Right lobe of liver (tissue), 6 donors: ENCODE results near the gene TBC1D2B. TPM values are rescaled to one million over a fixed set of nuclear protein-coding genes. Genes with fewer than 3 reads are reported as not detected.
A peak's percentile ranks its signal among the peaks of the same experiment; 100 is the strongest.

Experiments
- ATAC-seq, 4 donors: fragments of 200-7000 bp; cut with Tn5 transposase; one replicate each; pipeline ENCODE4 v1.9.1; 2020; ENCODE audit warnings: mild to moderate bottlenecking in 4 of 4, moderate library complexity in 4 of 4
- DNase-seq, 3 donors: peaks; one replicate each; pipeline ENCODE4 v3.0.0-alpha.2; 2020
- H3K27ac ChIP-seq, 3 donors: fragments of 200-600 bp; one replicate each; pipeline ENCODE4 v1.8.0; 2022
- H3K27me3 ChIP-seq, 2 donors: fragments of 200-600 bp; one replicate each; pipeline ENCODE4 v1.8.0; 2022
- H3K36me3 ChIP-seq, 4 donors: fragments of 200-600 bp; sonication (generic) in 1 of 4; one replicate each; pipeline versions ENCODE4 v1.5.1 to v1.8.0; 2017 to 2022; ENCODE audit warnings: control low read depth in 1 of 4
- H3K4me1 ChIP-seq, 4 donors: fragments of 200-600 bp; sonication (generic) in 1 of 4; one replicate each; pipeline versions ENCODE4 v1.5.1 to v1.8.0; 2017 to 2022; ENCODE audit warnings: control low read depth in 1 of 4
- H3K4me3 ChIP-seq, 3 donors: fragments of 200-600 bp; one replicate each; pipeline ENCODE4 v1.8.0; 2022
- H3K9me3 ChIP-seq, 4 donors: fragments of 200-600 bp; sonication (generic) in 1 of 4; one replicate each; pipeline versions ENCODE4 v1.5.1 to v1.8.0; 2017 to 2022; ENCODE audit warnings: control low read depth in 1 of 4
- CTCF ChIP-seq, 4 donors: fragments of 200-600 bp in 3 of 4; fragments of 450-650 bp in 1 of 4; IDR thresholded peaks; one replicate each; pipeline versions ENCODE4 v1.5.1 to v1.8.0; 2016 to 2022; ENCODE audit warnings: antibody characterized with exemption in 4 of 4, mild to moderate bottlenecking in 2 of 4
- POLR2A ChIP-seq: fragments of 450-650 bp; IDR thresholded peaks from one replicate; pipeline ENCODE4 v1.6.1; 2017; ENCODE audit warnings: antibody characterized with exemption, mild to moderate bottlenecking
- WGBS: methylation state at CpG from one replicate; pipeline ENCODE4 v1.1.6; 2018; ENCODE audit warnings: low coverage, low lambda C conversion rate; ENCODE audit not compliant: insufficient coverage; ENCODE audit errors: missing lambda C conversion rate; 5-methylcytosine and 5-hydroxymethylcytosine counted together
- intact Hi-C, 2 donors: fragments of 100-400 bp; cut with DNase I; formaldehyde crosslinking; loops; one replicate each; pipeline versions ENCODE4 v1.11.2 to v1.14.1; 2022
- total RNA-seq, 6 experiments: library from RNA; depleted of rRNA in 2 of 6; stranded (reverse); fragments of >200 nt in 2 of 6; fragmentation: NEBNext Ultra II Directional in 3 of 6; extraction: Animal tissue kit (Norgen Biotek cat#: 25700) in 3 of 6; gene quantifications; one replicate each; pipeline versions ENCODE4 v1.1.0 to v1.2.4, GENCODE V29; 2016 to 2023
- donor health status: DM: no; HTN: yes; CAD: no.
- donor health status: DM: no; HTN: no; CAD: no.
- donor health status: DM: no; HTN: no; CAD: no.
- donor health status: DM: no; HTN: yes; CAD: no.
- donor health status: DM: no; HTN: yes; CAD: no.

Gene TBC1D2B
- total RNA-seq, 6 experiments from 2014 or later, result 23.7 to 81.4 (median 29.6) TPM

- ATAC-seq, result peak; percentile 49 to 63 (median 55)
- WGBS, result 39% methylated on average over 5 of the region's 5 CpGs
- TF ChIP-seq POLR2A, result no peak
- no peak for TF ChIP-seq CTCF (IDR thresholded peaks at IDR 0.05)
- H3K27me3 ChIP-seq, result no peaks in the 10 kb centered on the region
- DNase-seq, result peak in 1 of 3 donors; percentile 28
- intact Hi-C loops, result no loop called here
- H3K27ac ChIP-seq, result peak overlapping the region in 1 of 3 donors; percentile 12
- no peak overlapping the region for H3K4me3 ChIP-seq
- peaks cover 0 to 19% (median 10%) of the 10 kb centered on the region in 4 donors for H3K36me3 ChIP-seq
- peaks cover 0 to 18% (median 11%) of the 10 kb centered on the region in 4 donors for H3K4me1 ChIP-seq
- no peaks in the 10 kb centered on the region for H3K9me3 ChIP-seq
Observed at GRCh38 chr15:78046796-78047341, 30.6 kb downstream of the TBC1D2B start.

- 40% methylated on average over 1 of the region's 1 CpG for WGBS
- TF ChIP-seq CTCF (IDR thresholded peaks at IDR 0.05) (no peak), POLR2A (no peak)
- intact Hi-C loops, result no loop called here
- no peak for ATAC-seq
- no peak for DNase-seq
- no peaks in the 10 kb centered on the region for H3K9me3 ChIP-seq
- H3K4me1 ChIP-seq, result peaks cover 0 to 16% (median 7%) of the 10 kb centered on the region in 4 donors
- no peak overlapping the region for H3K27ac ChIP-seq
- no peak overlapping the region for H3K4me3 ChIP-seq
- H3K36me3 ChIP-seq, result peaks cover 0 to 19% (median 10%) of the 10 kb centered on the region in 4 donors
- no peaks in the 10 kb centered on the region for H3K27me3 ChIP-seq
Observed at GRCh38 chr15:78045189-78045588, 32.3 kb downstream of the TBC1D2B start.

GRCh38 chr15:78044407-78045155 is 32.9 kb downstream of the TBC1D2B start:
- H3K9me3 ChIP-seq, result no peaks in the 10 kb centered on the region
- intact Hi-C loops, result no loop called here
- ATAC-seq (peak in 2 of 4 donors; percentile 22 to 24), DNase-seq (peak in 1 of 3 donors; percentile 17)
- 57% methylated on average over 5 of the region's 5 CpGs for WGBS
- no peaks in the 10 kb centered on the region for H3K27me3 ChIP-seq
- no peak overlapping the region for H3K27ac ChIP-seq
- peaks cover 0 to 19% (median 10%) of the 10 kb centered on the region in 4 donors for H3K36me3 ChIP-seq
- TF ChIP-seq CTCF (IDR thresholded peaks at IDR 0.05), result no peak
- no peak for TF ChIP-seq POLR2A
- no peak overlapping the region for H3K4me3 ChIP-seq
- peaks cover 0 to 16% (median 7%) of the 10 kb centered on the region in 4 donors for H3K4me1 ChIP-seq

- Histone ChIP-seq H3K4me3 (no peak overlapping the region), H3K4me1 (peaks cover 0 to 19% (median 8%) of the 10 kb centered on the region in 4 donors), H3K27me3 (no peaks in the 10 kb centered on the region), H3K27ac (no peak overlapping the region), H3K36me3 (peaks cover 0 to 19% (median 10%) of the 10 kb centered on the region in 4 donors), H3K9me3 (no peaks in the 10 kb centered on the region)
- DNase-seq (no peak), ATAC-seq (no peak)
- intact Hi-C loops, result no loop called here
- WGBS, result 74% methylated on average over 3 of the region's 3 CpGs
- TF ChIP-seq POLR2A (no peak), CTCF (IDR thresholded peaks at IDR 0.05) (no peak)
Observed at GRCh38 chr15:78041946-78042345, 35.6 kb downstream of the TBC1D2B start.
